Calu3 (cell line): ENCODE results near the gene CROCC2. TPM values are rescaled to one million over a fixed set of nuclear protein-coding genes. Genes with fewer than 3 reads are reported as not detected.
A peak's percentile ranks its signal among the peaks of the same experiment; 100 is the strongest.

ENCODE experiments used
- BruUV-seq: library from RNA; stranded (reverse); fragments of 400-500 nt; replicated peaks from 2 replicates; lab custom pipeline; 2021; lab: Mats Ljungman, UMichigan
- CTCF ChIA-PET: fragments of 300-600 bp; sonication (Branson Sonifier 250); formaldehyde crosslinking; loops from one replicate; lab custom pipeline; 2022; ENCODE audit warnings: antibody characterized with exemption; lab: Charles Lee
- DNase-seq: peaks from one replicate; pipeline ENCODE4 v3.0.0; 2022
- H3K27ac Mint-ChIP-seq: one replicate; pipeline ENCODE4 v1.8.0; 2022; ENCODE audit warnings: mixed read lengths; ENCODE audit not compliant: unreplicated experiment
- H3K27me3 Mint-ChIP-seq: one replicate; pipeline ENCODE4 v1.8.0; 2022; ENCODE audit warnings: mixed read lengths; ENCODE audit not compliant: unreplicated experiment
- H3K36me3 Mint-ChIP-seq: one replicate; pipeline ENCODE4 v1.8.0; 2022; ENCODE audit warnings: mild to moderate bottlenecking, moderate library complexity, mixed read lengths; ENCODE audit not compliant: insufficient read depth, unreplicated experiment
- H3K4me1 Mint-ChIP-seq: one replicate; pipeline ENCODE4 v1.8.0; 2022; ENCODE audit warnings: mild to moderate bottlenecking, low read depth, mixed read lengths; ENCODE audit not compliant: unreplicated experiment
- H3K4me3 Mint-ChIP-seq: one replicate; pipeline ENCODE4 v1.8.0; 2022; ENCODE audit warnings: mild to moderate bottlenecking, low read depth, moderate library complexity, mixed read lengths; ENCODE audit not compliant: unreplicated experiment
- H3K9me3 Mint-ChIP-seq: one replicate; pipeline ENCODE4 v1.8.0; 2022; ENCODE audit warnings: low read depth, mixed read lengths; ENCODE audit not compliant: unreplicated experiment
- CTCF ChIP-seq: fragments of 200-600 bp; IDR thresholded peaks from one replicate; pipeline ENCODE4 v1.8.0; 2022; ENCODE audit warnings: antibody characterized with exemption; ENCODE audit not compliant: unreplicated experiment
- intact Hi-C: fragments of 100-400 bp; cut with micrococcal nuclease; formaldehyde crosslinking; loops from one replicate; pipeline ENCODE4 v1.10.0; 2022; ENCODE audit not compliant: unreplicated experiment
- total RNA-seq: library from RNA; stranded (reverse); gene quantifications from 2 replicates; pipeline ENCODE4 v1.2.3, GENCODE V29; 2022

CROCC2 gene
- total RNA-seq, 1 experiment from 2014 or later: not detected

GRCh38 chr2:240928476-240929363, 22.6 kb downstream of the CROCC2 start:
- no peak overlapping the region for H3K27ac Mint-ChIP-seq

GRCh38 chr2:240929364-240930095, 23.4 kb downstream of the CROCC2 start:
- CTCF ChIA-PET: no interaction called here
- Mint-ChIP-seq H3K4me3 (no peak overlapping the region), H3K9me3 (no peaks in the 10 kb centered on the region), H3K4me1 (no peaks in the 10 kb centered on the region), H3K27ac (no peak overlapping the region), H3K27me3 (peaks cover 87% of the 10 kb centered on the region), H3K36me3 (no peaks in the 10 kb centered on the region)
- no peak for TF ChIP-seq CTCF
- intact Hi-C loops: no loop called here
- no peak for DNase-seq
- BruUV-seq: no TSS peak

More at GRCh38 chr2:240928476-240929363, 22.6 kb downstream of the CROCC2 start:
- Mint-ChIP-seq H3K27me3 (peaks cover 79% of the 10 kb centered on the region), H3K9me3 (no peaks in the 10 kb centered on the region), H3K4me3 (no peak overlapping the region), H3K36me3 (no peaks in the 10 kb centered on the region), H3K4me1 (no peaks in the 10 kb centered on the region)
- DNase-seq: no peak
- no TSS peak for BruUV-seq
- no peak for TF ChIP-seq CTCF
- CTCF ChIA-PET: no interaction called here
- intact Hi-C loops: no loop called here

GRCh38 chr2:240930096-240930630, 24.0 kb downstream of the CROCC2 start:
- H3K27ac Mint-ChIP-seq: no peak overlapping the region
- no TSS peak for BruUV-seq
- no peaks in the 10 kb centered on the region for H3K4me1 Mint-ChIP-seq
- peak; percentile 2 for DNase-seq
- no peaks in the 10 kb centered on the region for H3K36me3 Mint-ChIP-seq
- no peak overlapping the region for H3K4me3 Mint-ChIP-seq
- H3K9me3 Mint-ChIP-seq: no peaks in the 10 kb centered on the region
- CTCF ChIA-PET: no interaction called here
- TF ChIP-seq CTCF: no peak
- peaks cover 87% of the 10 kb centered on the region for H3K27me3 Mint-ChIP-seq
- intact Hi-C loops: no loop called here

GRCh38 chr2:240930631-240931318, 24.6 kb downstream of the CROCC2 start:
- CTCF ChIA-PET: no interaction called here
- intact Hi-C loops: no loop called here
- H3K4me1 Mint-ChIP-seq: no peaks in the 10 kb centered on the region
- no peaks in the 10 kb centered on the region for H3K9me3 Mint-ChIP-seq
- no peak overlapping the region for H3K27ac Mint-ChIP-seq
- no TSS peak for BruUV-seq
- H3K4me3 Mint-ChIP-seq: no peak overlapping the region
- H3K27me3 Mint-ChIP-seq: peaks cover 87% of the 10 kb centered on the region
- no peaks in the 10 kb centered on the region for H3K36me3 Mint-ChIP-seq
- no peak for TF ChIP-seq CTCF
- peak; percentile 1 for DNase-seq
